SK-N-SH (cell line): ENCODE measurements around the gene KDM4C. TPM values are rescaled to one million over a fixed set of nuclear protein-coding genes. Genes with fewer than 3 reads are reported as not detected.
"Not testable (repeated sequence)": the region's sequence is repeated elsewhere in the genome, so short reads cannot be mapped to it uniquely, and the experiment has no call there.

Experiments
- CTCF ChIA-PET: fragments of 300-600, 350-600 bp; formaldehyde crosslinking; extraction: SDS; loops from one replicate; lab custom pipeline; 2021; lab: Yijun Ruan, JAX
- POLR2A ChIA-PET: fragments of 350-600 bp; sonication (Branson Sonifier 250); formaldehyde crosslinking; extraction: SDS; loops from one replicate; lab custom pipeline; 2020; ENCODE audit warnings: antibody characterized with exemption, inconsistent platforms; lab: Yijun Ruan, JAX
- DNase-seq: peaks from one replicate; pipeline ENCODE4 v3.0.0; 2012
- H2AFZ ChIP-seq: fragments of 200-600 bp; sonication (generic); 2 replicates; pipeline ENCODE4 v1.8.1; 2016; ENCODE audit warnings: antibody characterized with exemption, mild to moderate bottlenecking, low read depth
- H3F3A ChIP-seq: fragments of 200-600 bp; sonication (generic); replicated peaks from 2 replicates; pipeline ENCODE3; 2016; ENCODE audit warnings: antibody characterized with exemption, mild to moderate bottlenecking; ENCODE audit not compliant: insufficient read depth
- H3K27ac ChIP-seq, 2 experiments: fragments of 200-500 bp in 1 of 2; fragments of 200-600 bp in 1 of 2; sonication (Bioruptor generic) in 1 of 2; sonication (generic), shearing (Covaris generic) in 1 of 2; 2 replicates each; pipeline versions ENCODE4 v1.5.1 to v1.6.1; 2014 to 2016; ENCODE audit warnings: low read depth in 2 of 2, inconsistent platforms in 1 of 2, low read length in 1 of 2, mild to moderate bottlenecking in 1 of 2, mixed read lengths in 1 of 2
- H3K27me3 ChIP-seq: fragments of 200-600 bp; sonication (generic), shearing (Covaris generic); 2 replicates; pipeline ENCODE4 v1.6.1; 2016; ENCODE audit warnings: mixed run types; ENCODE audit not compliant: insufficient read depth
- H3K36me3 ChIP-seq, 2 experiments: fragments of 200-500 bp in 1 of 2; fragments of 200-600 bp in 1 of 2; sonication (Bioruptor generic) in 1 of 2; sonication (generic) in 1 of 2; replicated peaks in 1 of 2; 2 replicates each; pipeline versions ENCODE3 to v1.5.1; 2014 to 2016; ENCODE audit warnings: low read length in 1 of 2, mild to moderate bottlenecking in 1 of 2; ENCODE audit not compliant: insufficient read depth in 2 of 2, control insufficient read depth in 1 of 2
- H3K4me1 ChIP-seq, 2 experiments: fragments of 200-500 bp in 1 of 2; fragments of 200-600 bp in 1 of 2; sonication (Bioruptor generic) in 1 of 2; sonication (generic), shearing (Covaris generic) in 1 of 2; 2 replicates each; pipeline versions ENCODE4 v1.5.1 to v1.6.1; 2014 to 2016; ENCODE audit warnings: low read depth in 1 of 2, low read length in 1 of 2, mixed run types in 1 of 2; ENCODE audit not compliant: insufficient read depth in 2 of 2, control insufficient read depth in 1 of 2
- H3K4me2 ChIP-seq: fragments of 200-600 bp; sonication (generic), shearing (Covaris generic); 2 replicates; pipeline ENCODE4 v1.6.1; 2017; ENCODE audit warnings: mixed run types
- H3K4me3 ChIP-seq, 2 experiments: fragments of 200-500 bp in 1 of 2; fragments of 200-600 bp in 1 of 2; sonication (Bioruptor generic) in 1 of 2; sonication (generic), shearing (Covaris generic) in 1 of 2; 2 replicates each; pipeline versions ENCODE4 v1.5.1 to v1.8.1; 2014 to 2016; ENCODE audit warnings: low read depth in 2 of 2, inconsistent platforms in 1 of 2, low read length in 1 of 2, mild to moderate bottlenecking in 1 of 2, mixed read lengths in 1 of 2, moderate library complexity in 1 of 2
- H3K79me2 ChIP-seq: fragments of 200-600 bp; sonication (generic); 2 replicates; pipeline ENCODE4 v1.8.1; 2017; ENCODE audit warnings: mild to moderate bottlenecking; ENCODE audit not compliant: insufficient read depth
- H3K9ac ChIP-seq: fragments of 200-600 bp; sonication (generic); 2 replicates; pipeline ENCODE4 v1.6.1; 2017; ENCODE audit warnings: mixed run types
- H3K9me2 ChIP-seq: fragments of 200-600 bp; sonication (generic); 2 replicates; pipeline ENCODE4 v1.6.1; 2017; ENCODE audit warnings: mixed run types
- H3K9me3 ChIP-seq: fragments of 200-600 bp; sonication (generic); 2 replicates; pipeline ENCODE4 v1.6.1; 2017; ENCODE audit warnings: mixed run types, mild to moderate bottlenecking, moderate library complexity
- H4K20me1 ChIP-seq: fragments of 200-600 bp; sonication (generic); 2 replicates; pipeline ENCODE4 v1.6.1; 2017; ENCODE audit warnings: mild to moderate bottlenecking, mixed run types; ENCODE audit not compliant: insufficient read depth
- CHD2 ChIP-seq: fragments of 150-350 bp; IDR thresholded peaks from 2 replicates; pipeline ENCODE4 v1.6.1; 2018; ENCODE audit warnings: low read length; ENCODE audit not compliant: partially characterized antibody
- ELF1 ChIP-seq: IDR thresholded peaks from 2 replicates; pipeline ENCODE4 v1.4.0; 2012
- EP300 ChIP-seq, 2 experiments: IDR thresholded peaks; 2 replicates each; pipeline versions ENCODE4 v1.4.0 to v1.6.1; 2012; ENCODE audit warnings: borderline replicate concordance in 1 of 2, low read depth in 1 of 2, low read length in 1 of 2
- EZH2phosphoT487 ChIP-seq: fragments of 200-600 bp; sonication (generic); IDR thresholded peaks from 2 replicates; pipeline ENCODE4 v1.6.1; 2017; ENCODE audit warnings: low read depth, mixed run types, mild to moderate bottlenecking, antibody characterized with exemption, moderate library complexity, borderline replicate concordance
- FOXJ3 ChIP-seq: sonication (generic); formaldehyde crosslinking; IDR thresholded peaks from 2 replicates; pipeline ENCODE4 v1.5.1; 2020; ENCODE audit warnings: mild to moderate bottlenecking, missing genetic modification reagents
- GATA2 ChIP-seq: sonication (generic); formaldehyde crosslinking; IDR thresholded peaks from 2 replicates; pipeline ENCODE4 v1.5.0; 2020; ENCODE audit warnings: mild to moderate bottlenecking, missing genetic modification reagents
- NRF1 ChIP-seq: IDR thresholded peaks from 2 replicates; pipeline ENCODE4 v1.6.1; 2012; ENCODE audit warnings: low read depth, mild to moderate bottlenecking, low read length
- POLR2AphosphoS5 ChIP-seq: IDR thresholded peaks from 2 replicates; pipeline ENCODE4 v1.6.1; 2012; ENCODE audit warnings: low read depth, low read length
- RAD21 ChIP-seq: IDR thresholded peaks from 2 replicates; pipeline ENCODE4 v1.6.1; 2012; ENCODE audit warnings: mild to moderate bottlenecking, low read length
- TAF1 ChIP-seq: IDR thresholded peaks from 2 replicates; pipeline ENCODE4 v1.6.1; 2012; ENCODE audit warnings: low read depth, mild to moderate bottlenecking, low read length, moderate library complexity, borderline replicate concordance
- TEAD4 ChIP-seq: IDR thresholded peaks from 2 replicates; pipeline ENCODE4 v1.4.0; 2012; ENCODE audit warnings: mild to moderate bottlenecking, borderline replicate concordance; ENCODE audit not compliant: insufficient read depth
- YY1 ChIP-seq: IDR thresholded peaks from 2 replicates; pipeline ENCODE4 v1.4.0; 2012; ENCODE audit warnings: low read depth, mild to moderate bottlenecking
- WGBS: methylation state at CpG from one replicate; pipeline ENCODE4 v1.1.6; 2017; ENCODE audit warnings: low lambda C conversion rate; 5-methylcytosine and 5-hydroxymethylcytosine counted together
- polyA plus RNA-seq, 3 experiments: library from polyadenylated mRNA; depleted of rRNA; stranded (reverse); fragments of >200 nt; gene quantifications; 2 replicates each; pipeline ENCODE4 v1.2.3, GENCODE V29; 2012
- TF ChIP-seq, protein P1 (sequence below): fragments of 150-350 bp; IDR thresholded peaks from 2 replicates; pipeline ENCODE4 v1.6.1; 2017; ENCODE audit warnings: antibody characterized with exemption, low read length, low read depth, borderline replicate concordance

KDM4C gene
- polyA plus RNA-seq, 1 of the 3 experiments (the other 2 are of a cell fraction): 9.4 TPM

DNA sequence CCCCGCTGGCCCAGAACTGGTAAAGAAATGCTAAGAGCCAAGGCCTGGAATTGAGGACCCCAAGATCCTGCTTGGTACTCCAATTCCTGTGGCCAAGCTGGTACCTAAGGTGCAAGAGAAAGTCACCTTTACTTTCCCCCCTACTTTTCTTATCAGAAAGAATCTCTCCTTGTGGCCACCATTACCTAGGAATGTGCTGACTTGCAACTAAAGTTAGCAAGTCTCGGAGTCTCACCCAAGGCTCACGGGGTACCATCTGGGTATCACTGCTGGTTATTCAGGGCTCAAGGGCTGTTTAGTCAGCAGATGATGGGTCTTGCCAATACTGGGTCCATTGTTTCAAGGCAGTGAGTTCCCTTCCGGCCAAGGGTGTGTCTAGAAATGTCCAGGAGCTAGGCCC, 270.2 kb downstream of the KDM4C start:
- TF ChIP-seq POLR2AphosphoS5: no peak
- no peak for TF ChIP-seq GATA2 (CRISPR knock-in tag)
- H3K4me2 ChIP-seq: no peak overlapping the region
- WGBS: 87% methylated on average over 3 of the region's 4 CpGs
- H3K79me2 ChIP-seq: no peaks in the 10 kb centered on the region
- H4K20me1 ChIP-seq: no peaks in the 10 kb centered on the region
- H3K9ac ChIP-seq: no peak overlapping the region
- H3F3A ChIP-seq: no peaks in the 10 kb centered on the region
- H3K27ac ChIP-seq: no peak overlapping the region
- H3K27me3 ChIP-seq: no peaks in the 10 kb centered on the region
- no peak for DNase-seq
- H3K4me1 ChIP-seq: no peaks in the 10 kb centered on the region
- ChIA-PET POLR2A (no interaction called here), CTCF (no interaction called here)
- H3K36me3 ChIP-seq: peaks cover 3% of the 10 kb centered on the region in 2 experiments
- no peaks in the 10 kb centered on the region for H3K9me3 ChIP-seq
- H2AFZ ChIP-seq: no peak overlapping the region
- no peak overlapping the region for H3K4me3 ChIP-seq
- H3K9me2 ChIP-seq: no peaks in the 10 kb centered on the region

DNA sequence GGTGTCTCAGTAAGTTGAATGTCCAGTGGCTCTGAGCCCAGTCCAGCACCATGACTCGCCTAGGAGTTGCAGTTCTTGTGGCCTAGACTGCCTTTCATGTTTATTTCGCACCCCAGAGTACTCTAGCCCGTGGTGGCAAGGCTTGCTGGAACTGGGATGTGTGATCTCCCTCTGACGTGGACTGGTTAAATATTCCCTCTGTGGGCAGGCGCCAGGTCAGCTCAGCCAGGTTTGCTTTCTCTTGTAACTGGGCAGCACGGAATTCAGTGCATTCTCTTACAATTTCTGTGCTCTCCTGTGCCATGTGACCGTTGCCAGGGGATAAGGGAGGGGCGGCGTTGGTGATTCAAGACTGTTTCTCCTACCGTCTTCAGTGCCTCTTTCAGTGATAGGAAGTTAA, 270.8 kb downstream of the KDM4C start:
- H3K4me1 ChIP-seq: no peaks in the 10 kb centered on the region
- no peak for TF ChIP-seq TEAD4
- no peak for TF ChIP-seq RAD21
- TF ChIP-seq CHD2: no peak
- TF ChIP-seq FOXJ3: no peak
- TF ChIP-seq EZH2phosphoT487: no peak
- TF ChIP-seq YY1: no peak
- no peak for TF ChIP-seq TAF1
- no peak for TF ChIP-seq ELF1
- TF ChIP-seq NRF1: no peak
- TF ChIP-seq, protein P1, sequence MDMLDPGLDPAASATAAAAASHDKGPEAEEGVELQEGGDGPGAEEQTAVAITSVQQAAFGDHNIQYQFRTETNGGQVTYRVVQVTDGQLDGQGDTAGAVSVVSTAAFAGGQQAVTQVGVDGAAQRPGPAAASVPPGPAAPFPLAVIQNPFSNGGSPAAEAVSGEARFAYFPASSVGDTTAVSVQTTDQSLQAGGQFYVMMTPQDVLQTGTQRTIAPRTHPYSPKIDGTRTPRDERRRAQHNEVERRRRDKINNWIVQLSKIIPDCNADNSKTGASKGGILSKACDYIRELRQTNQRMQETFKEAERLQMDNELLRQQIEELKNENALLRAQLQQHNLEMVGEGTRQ: no peak
- no peak for TF ChIP-seq EP300 (IDR thresholded peaks at IDR 0.05; ENCODE audit: borderline replicate concordance in 1 of 2, low read depth in 1 of 2, low read length in 1 of 2)
- WGBS: 88% methylated on average over 10 of the region's 10 CpGs
- H3K36me3 ChIP-seq: peaks cover 3% of the 10 kb centered on the region in 2 experiments
- H3F3A ChIP-seq: no peaks in the 10 kb centered on the region
- H3K27ac ChIP-seq: no peak overlapping the region
- ChIA-PET POLR2A (no interaction called here), CTCF (no interaction called here)
- no peaks in the 10 kb centered on the region for H3K9me2 ChIP-seq
- no peaks in the 10 kb centered on the region for H3K9me3 ChIP-seq
- no peaks in the 10 kb centered on the region for H4K20me1 ChIP-seq
- H2AFZ ChIP-seq: no peak overlapping the region
- no peaks in the 10 kb centered on the region for H3K27me3 ChIP-seq
- H3K9ac ChIP-seq: no peak overlapping the region
- H3K4me2 ChIP-seq: no peak overlapping the region
- no peaks in the 10 kb centered on the region for H3K79me2 ChIP-seq
- H3K4me3 ChIP-seq: no peak overlapping the region
- DNase-seq: no peak

DNA sequence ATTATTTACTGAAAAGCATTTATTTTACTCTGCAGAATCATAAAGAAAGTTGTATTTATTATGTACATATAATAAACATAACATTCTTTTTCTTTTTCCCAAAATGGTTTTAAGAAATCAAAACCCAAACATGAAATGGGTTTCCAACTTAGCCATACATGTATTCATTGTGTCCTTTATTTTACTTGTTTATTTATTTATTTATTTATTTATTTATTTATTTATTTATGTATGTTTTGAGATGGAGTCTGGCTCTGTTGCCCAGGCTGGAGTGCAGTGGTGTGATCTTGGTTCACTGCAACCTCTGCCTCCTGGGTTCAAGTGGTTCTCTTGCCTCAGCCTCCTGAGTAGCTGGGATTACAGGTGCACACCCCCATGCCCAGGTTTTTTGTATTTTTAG, 273.2 kb downstream of the KDM4C start:
- H3K79me2 ChIP-seq, H3K9ac ChIP-seq, DNase-seq, POLR2A ChIA-PET, H3K4me2 ChIP-seq, H3K27me3 ChIP-seq, H3K9me2 ChIP-seq, H3K27ac ChIP-seq, H3K4me1 ChIP-seq, H4K20me1 ChIP-seq, H2AFZ ChIP-seq, CTCF ChIA-PET, H3K36me3 ChIP-seq, H3K9me3 ChIP-seq, H3F3A ChIP-seq, H3K4me3 ChIP-seq: not testable (repeated sequence)
